Mucosa of stomach (tissue), 1 donor: Measurements from ENCODE around the gene CBX7.

Source experiments
- H3K27me3 ChIP-seq: one replicate; pipeline ENCODE4 v1.7.0; 2013; ENCODE audit warnings: mild to moderate bottlenecking, low read length; ENCODE audit not compliant: control insufficient read depth, insufficient read depth
- H3K36me3 ChIP-seq: one replicate; pipeline ENCODE4 v1.7.0; 2013; ENCODE audit warnings: low read length; ENCODE audit not compliant: control insufficient read depth, insufficient read depth
- H3K4me1 ChIP-seq: one replicate; pipeline ENCODE4 v1.7.0; 2013; ENCODE audit warnings: mild to moderate bottlenecking, low read length; ENCODE audit not compliant: control insufficient read depth, insufficient read depth
- H3K4me3 ChIP-seq: one replicate; pipeline ENCODE4 v1.7.0; 2013; ENCODE audit warnings: low read length
- H3K9ac ChIP-seq: one replicate; pipeline ENCODE4 v1.7.0; 2013; ENCODE audit warnings: mild to moderate bottlenecking, low read length, moderate library complexity
- H3K9me3 ChIP-seq: one replicate; pipeline ENCODE4 v1.7.0; 2013; ENCODE audit warnings: mild to moderate bottlenecking, low read length, moderate library complexity; ENCODE audit not compliant: control insufficient read depth
- donor health status: Pancreatic carcinoma.

Gene CBX7

GRCh38 chr22:39149915-39150847 lies 2.3 kb downstream of the CBX7 start:
- Histone ChIP-seq H3K4me3 (no peak overlapping the region), H3K36me3 (no peaks in the 10 kb centered on the region), H3K9me3 (no peaks in the 10 kb centered on the region), H3K9ac (no peak overlapping the region), H3K27me3 (peaks cover 15% of the 10 kb centered on the region), H3K4me1 (peaks cover 68% of the 10 kb centered on the region)

- H3K36me3 ChIP-seq = no peaks in the 10 kb centered on the region
- H3K9ac ChIP-seq = no peak overlapping the region
- H3K4me3 ChIP-seq = no peak overlapping the region
- H3K9me3 ChIP-seq = no peaks in the 10 kb centered on the region
- H3K27me3 ChIP-seq = peaks cover 11% of the 10 kb centered on the region
- peaks cover 78% of the 10 kb centered on the region for H3K4me1 ChIP-seq
These were observed 3.5 kb downstream of the CBX7 start for GRCh38 chr22:39148727-39149535.

- Histone ChIP-seq H3K27me3 (peaks cover 3% of the 10 kb centered on the region), H3K4me3 (no peak overlapping the region), H3K9ac (peak overlapping the region; percentile 1), H3K36me3 (no peaks in the 10 kb centered on the region), H3K4me1 (peaks cover 78% of the 10 kb centered on the region), H3K9me3 (no peaks in the 10 kb centered on the region)
These were observed 4.3 kb downstream of the CBX7 start for GRCh38 chr22:39148026-39148726.

GRCh38 chr22:39147335-39148025 lies 5.0 kb downstream of the CBX7 start:
- Histone ChIP-seq H3K36me3 (no peaks in the 10 kb centered on the region), H3K27me3 (no peaks in the 10 kb centered on the region), H3K9me3 (no peaks in the 10 kb centered on the region), H3K4me3 (no peak overlapping the region), H3K4me1 (peaks cover 74% of the 10 kb centered on the region), H3K9ac (peak overlapping the region; percentile 1)

GRCh38 chr22:39146256-39147101 lies 6.0 kb downstream of the CBX7 start:
- H3K9me3 ChIP-seq = no peaks in the 10 kb centered on the region
- peaks cover 68% of the 10 kb centered on the region for H3K4me1 ChIP-seq
- H3K4me3 ChIP-seq = no peak overlapping the region
- peak overlapping the region; percentile 32 for H3K9ac ChIP-seq
- no peaks in the 10 kb centered on the region for H3K27me3 ChIP-seq
- no peaks in the 10 kb centered on the region for H3K36me3 ChIP-seq

- H3K9ac ChIP-seq = peak overlapping the region; percentile 78
- no peaks in the 10 kb centered on the region for H3K9me3 ChIP-seq
- H3K4me3 ChIP-seq = peak overlapping the region; percentile 85
- H3K27me3 ChIP-seq = no peaks in the 10 kb centered on the region
- H3K36me3 ChIP-seq = no peaks in the 10 kb centered on the region
- peaks cover 49% of the 10 kb centered on the region for H3K4me1 ChIP-seq
These were observed 8.2 kb downstream of the CBX7 start for GRCh38 chr22:39144101-39144767.

GRCh38 chr22:39142088-39142680 lies 10.3 kb downstream of the CBX7 start:
- Histone ChIP-seq H3K36me3 (no peaks in the 10 kb centered on the region), H3K4me1 (peaks cover 29% of the 10 kb centered on the region), H3K4me3 (no peak overlapping the region), H3K9ac (no peak overlapping the region), H3K9me3 (no peaks in the 10 kb centered on the region), H3K27me3 (no peaks in the 10 kb centered on the region)

GRCh38 chr22:39139933-39140332 lies 12.5 kb downstream of the CBX7 start:
- Histone ChIP-seq H3K36me3 (no peaks in the 10 kb centered on the region), H3K9ac (no peak overlapping the region), H3K4me1 (peaks cover 13% of the 10 kb centered on the region), H3K4me3 (no peak overlapping the region), H3K27me3 (no peaks in the 10 kb centered on the region), H3K9me3 (no peaks in the 10 kb centered on the region)

- Histone ChIP-seq H3K36me3 (no peaks in the 10 kb centered on the region), H3K27me3 (no peaks in the 10 kb centered on the region), H3K4me3 (no peak overlapping the region), H3K9me3 (no peaks in the 10 kb centered on the region), H3K4me1 (no peaks in the 10 kb centered on the region), H3K9ac (no peak overlapping the region)
These were observed 14.0 kb downstream of the CBX7 start for GRCh38 chr22:39138357-39138997.

- Histone ChIP-seq H3K4me3 (no peak overlapping the region), H3K36me3 (no peaks in the 10 kb centered on the region)
These were observed 16.2 kb downstream of the CBX7 start for GRCh38 chr22:39136317-39136716.

More at GRCh38 chr22:39136317-39136716, 16.2 kb downstream of the CBX7 start:
- Histone ChIP-seq H3K9me3 (no peaks in the 10 kb centered on the region), H3K27me3 (no peaks in the 10 kb centered on the region), H3K9ac (no peak overlapping the region), H3K4me1 (no peaks in the 10 kb centered on the region)
